ENCODE measurements around the gene DNASE2B. TPM values are rescaled to one million over a fixed set of nuclear protein-coding genes. Genes with fewer than 3 reads are reported as not detected.
A peak's percentile ranks its signal among the peaks of the same experiment; 100 is the strongest.

Gene DNASE2B, protein sequence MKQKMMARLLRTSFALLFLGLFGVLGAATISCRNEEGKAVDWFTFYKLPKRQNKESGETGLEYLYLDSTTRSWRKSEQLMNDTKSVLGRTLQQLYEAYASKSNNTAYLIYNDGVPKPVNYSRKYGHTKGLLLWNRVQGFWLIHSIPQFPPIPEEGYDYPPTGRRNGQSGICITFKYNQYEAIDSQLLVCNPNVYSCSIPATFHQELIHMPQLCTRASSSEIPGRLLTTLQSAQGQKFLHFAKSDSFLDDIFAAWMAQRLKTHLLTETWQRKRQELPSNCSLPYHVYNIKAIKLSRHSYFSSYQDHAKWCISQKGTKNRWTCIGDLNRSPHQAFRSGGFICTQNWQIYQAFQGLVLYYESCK
- not detected in 2 replicates for total RNA-seq

DNA sequence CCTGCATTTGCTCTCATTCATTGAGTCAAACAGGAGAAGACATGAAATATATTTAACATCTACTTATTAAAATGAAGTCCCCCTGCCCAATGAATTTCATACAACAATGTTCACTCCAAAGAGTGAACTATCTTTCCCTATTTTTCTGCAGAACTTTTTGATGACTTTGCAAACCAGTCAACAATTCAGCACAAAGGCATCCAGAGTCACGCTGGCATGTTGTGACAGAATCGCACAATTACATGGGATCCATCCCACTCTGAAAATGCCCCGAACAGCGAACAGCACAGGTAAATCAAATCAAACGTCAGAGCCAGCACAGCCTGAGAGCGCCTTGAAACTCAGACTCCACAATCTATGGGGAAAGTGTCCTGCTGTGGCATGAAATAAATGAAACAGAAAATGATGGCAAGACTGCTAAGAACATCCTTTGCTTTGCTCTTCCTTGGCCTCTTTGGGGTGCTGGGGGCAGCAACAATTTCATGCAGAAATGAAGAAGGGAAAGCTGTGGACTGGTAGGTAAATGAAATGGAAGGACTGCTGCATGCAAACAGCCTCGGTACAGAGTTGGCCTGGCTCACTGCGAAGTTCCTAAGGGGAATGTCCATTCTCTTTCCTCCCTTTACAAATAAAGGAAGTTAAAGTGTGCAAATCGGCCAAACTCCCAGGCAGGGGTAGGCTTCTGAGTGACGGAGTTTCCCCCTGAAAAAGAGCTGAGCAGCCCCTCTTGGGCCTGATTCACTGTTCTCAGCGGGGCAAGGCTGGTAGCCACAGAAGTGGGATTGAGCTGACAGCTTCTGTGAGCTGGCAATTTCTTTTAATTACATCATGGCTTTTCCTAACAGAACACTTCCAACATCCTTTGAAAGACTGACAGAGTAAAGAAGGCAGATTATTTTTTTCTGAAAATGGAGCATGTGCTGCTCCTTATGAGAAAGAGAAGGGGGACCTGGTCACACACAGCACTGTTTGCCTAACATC is at the start of gene DNASE2B:
DNASE2B (plus strand) TSS at position 310 of the 981 bp plus-strand sequence; CDS start at position 391, 81 bp downstream.
- no peak for DNase-seq (ENCODE audit: extremely low read depth, low read depth, low spot score)

DNA sequence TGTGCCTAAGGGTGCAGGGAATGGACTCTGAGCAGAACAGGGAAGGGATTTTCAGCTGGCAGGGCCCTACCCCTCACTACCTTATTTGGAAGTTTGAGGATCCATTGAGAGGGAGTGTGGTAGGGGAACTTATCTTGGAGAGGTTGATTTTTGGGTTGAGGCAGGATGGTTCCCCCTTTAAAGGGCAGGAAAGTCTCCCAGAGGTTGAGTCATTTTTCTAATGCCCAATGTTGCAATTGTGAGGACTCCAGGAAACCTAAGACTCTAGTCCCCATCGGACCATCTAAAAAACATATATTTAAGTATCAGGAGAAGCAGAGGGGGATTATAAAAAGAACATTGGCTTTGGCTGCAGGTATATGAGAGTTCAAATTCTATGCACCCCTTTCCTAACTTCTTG is 49.5 kb upstream of the DNASE2B start:
- no peak for DNase-seq (ENCODE audit: extremely low read depth, low read depth, low spot score)

DNA sequence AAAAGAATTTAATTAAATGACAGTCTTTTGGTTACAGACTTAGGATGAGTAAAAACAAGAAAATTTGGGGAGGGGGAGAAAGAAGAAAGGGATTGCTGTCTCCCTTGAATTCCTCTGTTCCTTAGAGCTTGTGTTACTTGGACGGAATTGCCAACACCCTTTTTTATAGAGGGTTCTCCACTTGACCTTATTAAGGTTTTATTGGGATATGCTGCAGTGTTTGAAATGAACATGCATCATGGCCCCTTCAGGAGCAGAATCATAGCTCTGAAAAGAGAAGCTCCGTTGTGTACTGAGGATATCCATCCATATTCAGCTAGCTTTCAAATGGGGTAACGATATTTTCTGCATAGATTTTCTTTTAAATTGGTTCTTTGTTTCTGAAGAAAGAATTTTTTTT is 48.2 kb upstream of the DNASE2B start:
- no peak for DNase-seq (ENCODE audit: extremely low read depth, low read depth, low spot score)

DNA sequence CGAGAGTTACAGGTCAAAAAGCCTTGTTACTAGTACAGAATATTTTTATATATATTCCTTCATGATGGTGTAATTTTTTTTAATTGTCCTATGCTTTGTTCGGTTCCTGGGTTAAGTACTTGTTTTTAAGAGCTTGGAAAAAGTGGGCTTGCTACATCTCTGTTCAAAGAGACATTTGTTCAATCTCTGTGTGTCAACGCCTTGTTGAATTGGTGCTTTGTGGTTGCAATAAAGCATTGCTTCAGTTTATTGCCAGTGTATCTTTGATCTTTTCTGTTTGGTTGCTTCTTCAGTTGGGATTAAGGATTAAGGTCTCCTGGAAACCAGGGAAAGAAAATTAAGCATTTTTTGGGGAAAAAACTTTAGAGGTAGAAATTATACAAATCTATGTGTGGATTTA is 47.7 kb upstream of the DNASE2B start:
- DNase-seq (ENCODE audit: extremely low read depth, low read depth, low spot score) = no peak

DNA sequence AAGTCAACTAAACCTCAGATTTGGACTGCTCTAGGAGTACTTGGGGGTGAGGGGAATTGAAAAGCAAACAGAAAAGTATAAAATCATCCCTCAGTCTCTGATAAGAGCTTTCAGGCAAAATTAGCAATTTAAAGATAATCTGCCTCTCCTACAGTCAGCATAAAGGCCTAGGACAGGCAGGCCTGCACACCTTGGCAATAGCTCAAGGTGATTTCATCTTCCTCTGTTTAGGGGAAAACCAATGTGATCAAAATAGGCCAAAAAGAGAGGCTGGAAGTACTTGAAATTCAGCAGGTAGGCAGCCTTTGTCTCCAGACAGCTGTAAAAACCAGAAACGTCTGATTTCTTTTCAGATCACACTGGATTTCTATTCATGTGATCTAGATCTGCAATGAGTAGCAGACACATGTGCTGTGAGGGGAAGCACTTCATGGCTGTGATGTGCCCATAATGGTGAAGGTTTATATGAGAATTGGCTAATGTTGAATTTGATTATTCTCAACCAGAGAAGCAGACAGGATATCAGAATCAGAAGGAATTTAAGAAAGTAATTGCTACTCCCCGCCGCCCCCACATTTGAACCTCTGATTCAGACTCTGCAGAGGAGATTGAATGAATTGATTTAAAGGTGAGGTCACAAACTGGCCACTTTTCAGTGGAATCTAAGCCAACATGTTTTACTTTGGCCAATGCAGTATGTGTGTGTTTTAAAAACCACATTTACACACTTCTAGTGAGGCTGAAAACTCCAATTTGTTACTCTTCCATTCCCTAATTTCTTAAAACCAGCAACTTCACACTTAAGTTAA is 45.8 kb upstream of the DNASE2B start:
- no peak for DNase-seq (ENCODE audit: extremely low read depth, low read depth, low spot score)

DNA sequence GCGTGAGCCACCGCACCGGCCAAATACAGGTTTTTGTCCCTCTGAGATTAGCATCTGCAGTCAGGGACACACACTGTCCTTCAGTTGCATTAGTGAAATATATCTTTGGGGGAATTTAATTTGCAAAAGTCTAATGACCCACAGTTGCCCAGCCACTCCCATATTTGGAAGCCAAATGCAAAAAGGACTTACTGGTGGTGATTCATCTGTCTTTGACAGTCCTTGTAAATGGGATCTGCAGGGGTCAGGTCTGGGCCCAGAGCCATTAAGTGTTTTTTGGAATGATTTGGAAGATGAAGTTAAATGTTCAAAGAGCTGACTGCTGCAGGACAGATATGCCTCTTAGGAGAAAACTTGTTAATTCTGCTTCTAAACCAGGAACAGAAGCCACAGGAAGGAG is 44.6 kb upstream of the DNASE2B start:
- no peak for DNase-seq (ENCODE audit: extremely low read depth, low read depth, low spot score)

DNA sequence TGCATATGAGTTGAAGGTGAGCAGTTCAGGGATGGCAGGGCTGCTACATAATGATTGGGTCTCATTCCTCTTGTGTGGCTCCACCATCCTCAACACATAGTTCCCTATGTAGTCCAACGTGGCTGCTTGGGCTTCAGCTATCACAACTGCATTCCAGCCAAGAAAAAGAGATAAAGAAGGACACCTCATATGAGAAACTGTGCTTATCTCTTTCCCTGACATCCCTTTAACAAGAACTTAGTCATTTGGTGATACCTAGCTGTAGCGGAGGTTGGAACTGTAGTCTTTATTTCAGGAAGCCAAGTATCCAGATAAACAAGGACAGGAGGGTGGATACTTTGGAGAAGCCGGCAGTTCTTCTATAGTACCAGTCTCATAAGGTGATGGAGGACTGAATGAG is 42.7 kb upstream of the DNASE2B start:
- no peak for DNase-seq (ENCODE audit: extremely low read depth, low read depth, low spot score)

DNA sequence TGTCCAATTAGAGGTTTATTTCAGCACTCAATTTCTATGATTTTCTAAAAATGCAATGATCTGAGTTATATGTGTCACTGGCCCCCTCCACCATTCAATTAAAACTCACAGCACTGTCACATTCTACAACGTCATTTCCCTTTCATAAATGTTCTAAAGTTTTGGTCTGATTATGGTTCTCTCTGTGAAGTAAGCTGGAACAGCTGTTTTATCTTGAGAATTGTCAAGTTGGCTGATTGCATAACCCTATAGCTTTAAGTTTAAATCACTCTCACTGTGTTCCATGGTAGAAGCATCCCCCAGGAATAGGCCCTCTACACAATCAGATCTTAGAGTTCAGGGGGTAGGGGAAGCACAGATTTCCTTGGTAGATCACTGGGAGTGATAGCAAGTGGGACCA is 41.4 kb upstream of the DNASE2B start:
- DNase-seq (ENCODE audit: extremely low read depth, low read depth, low spot score) = no peak

DNA sequence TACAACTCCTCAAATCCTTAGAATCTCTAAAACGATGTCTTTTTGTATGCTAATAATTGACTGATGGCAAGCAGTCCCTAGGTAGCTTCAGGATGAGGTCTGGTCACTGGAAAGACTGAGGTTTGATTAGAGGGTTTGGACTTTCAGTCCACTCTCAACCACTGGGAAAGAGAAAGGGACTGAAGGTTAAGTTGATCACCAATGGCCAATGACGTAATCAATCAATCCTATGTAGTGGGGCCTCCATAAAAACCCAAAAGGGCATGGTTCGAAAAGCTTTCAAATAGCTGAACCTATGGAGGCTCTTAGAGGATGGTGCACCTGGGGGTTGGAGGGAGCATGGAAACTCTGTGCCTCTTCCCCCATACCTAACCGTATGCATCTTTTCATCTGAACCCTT is 39.6 kb upstream of the DNASE2B start:
- no peak for DNase-seq (ENCODE audit: extremely low read depth, low read depth, low spot score)

DNA sequence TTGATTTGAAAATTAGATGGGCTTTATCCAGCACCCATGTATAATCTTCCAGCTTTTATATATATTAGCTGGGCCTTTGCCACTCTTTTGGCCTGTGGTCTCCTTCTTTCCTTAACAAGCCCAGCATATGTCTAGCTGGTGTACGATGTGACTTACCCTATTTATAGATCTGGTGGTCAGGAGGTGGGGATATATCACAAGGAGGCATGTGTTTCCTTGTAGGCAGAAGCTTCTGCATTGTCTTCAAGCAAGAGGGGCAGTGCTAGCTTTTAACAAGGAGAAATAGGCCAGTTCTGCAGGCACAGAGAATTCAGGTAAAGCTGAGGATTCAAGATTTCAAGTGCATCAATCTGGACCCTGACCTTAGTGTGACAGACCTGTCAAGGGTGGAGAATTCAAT is 38.0 kb upstream of the DNASE2B start:
- no peak for DNase-seq (ENCODE audit: extremely low read depth, low read depth, low spot score)

DNA sequence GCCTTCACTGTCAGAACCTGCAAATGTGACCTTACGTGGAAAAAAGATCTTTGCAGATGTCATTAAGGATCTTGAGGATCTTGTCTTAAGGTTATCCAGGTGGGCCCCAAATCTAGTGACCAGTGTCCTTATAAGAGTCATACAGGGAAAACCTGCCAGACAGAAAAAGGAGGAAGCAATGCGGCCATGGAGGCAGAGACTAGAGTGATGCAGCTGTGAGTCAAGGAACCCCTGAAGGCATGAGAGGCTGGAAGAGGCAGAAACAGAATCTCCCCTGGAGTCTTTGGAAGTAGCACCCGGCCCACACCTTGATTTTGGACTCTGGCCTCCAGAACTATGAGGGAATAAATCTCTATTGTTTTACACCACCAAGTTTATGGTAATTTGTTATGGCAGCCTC is 36.5 kb upstream of the DNASE2B start:
- DNase-seq (ENCODE audit: extremely low read depth, low read depth, low spot score) = no peak

DNA sequence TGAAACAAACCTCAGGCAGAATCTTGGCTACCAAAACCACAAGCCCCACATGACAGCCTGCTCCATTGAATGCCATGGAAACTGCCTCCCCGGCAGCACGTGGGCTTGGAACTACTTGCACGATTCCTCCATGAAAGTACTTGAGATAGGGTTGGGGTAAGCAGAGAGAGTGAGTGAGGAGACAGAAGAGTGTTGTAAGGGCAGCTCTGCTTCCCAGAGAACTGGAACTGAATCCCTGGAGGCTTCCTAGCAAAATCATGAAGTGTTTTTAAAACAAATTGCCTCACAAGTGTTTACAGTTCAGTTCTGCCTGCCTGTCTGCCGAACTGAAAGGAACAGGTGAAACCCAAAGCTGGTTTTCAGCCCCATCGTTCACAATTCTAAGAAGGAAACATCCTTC is 35.3 kb upstream of the DNASE2B start:
- no peak for DNase-seq (ENCODE audit: extremely low read depth, low read depth, low spot score)

DNA sequence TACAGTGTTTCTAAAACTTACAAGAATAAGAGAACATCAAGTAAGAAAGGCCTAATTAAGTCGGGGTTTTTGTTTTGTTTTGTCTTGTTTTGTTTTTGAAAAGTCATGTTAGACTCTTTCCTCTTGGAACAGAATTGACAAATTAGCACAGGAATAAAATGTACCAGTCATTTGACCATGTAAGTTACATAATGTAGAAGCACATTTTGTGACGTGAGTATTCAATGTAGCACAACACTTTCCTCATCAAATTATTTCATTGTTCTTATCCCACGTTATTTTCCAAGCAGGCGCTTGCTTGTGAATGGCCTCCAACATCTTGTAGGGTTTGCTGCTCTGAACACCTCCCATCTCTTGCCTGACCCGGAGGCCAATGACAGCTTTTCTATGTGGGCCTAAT is 34.7 kb upstream of the DNASE2B start:
- no peak for DNase-seq (ENCODE audit: extremely low read depth, low read depth, low spot score)

DNA sequence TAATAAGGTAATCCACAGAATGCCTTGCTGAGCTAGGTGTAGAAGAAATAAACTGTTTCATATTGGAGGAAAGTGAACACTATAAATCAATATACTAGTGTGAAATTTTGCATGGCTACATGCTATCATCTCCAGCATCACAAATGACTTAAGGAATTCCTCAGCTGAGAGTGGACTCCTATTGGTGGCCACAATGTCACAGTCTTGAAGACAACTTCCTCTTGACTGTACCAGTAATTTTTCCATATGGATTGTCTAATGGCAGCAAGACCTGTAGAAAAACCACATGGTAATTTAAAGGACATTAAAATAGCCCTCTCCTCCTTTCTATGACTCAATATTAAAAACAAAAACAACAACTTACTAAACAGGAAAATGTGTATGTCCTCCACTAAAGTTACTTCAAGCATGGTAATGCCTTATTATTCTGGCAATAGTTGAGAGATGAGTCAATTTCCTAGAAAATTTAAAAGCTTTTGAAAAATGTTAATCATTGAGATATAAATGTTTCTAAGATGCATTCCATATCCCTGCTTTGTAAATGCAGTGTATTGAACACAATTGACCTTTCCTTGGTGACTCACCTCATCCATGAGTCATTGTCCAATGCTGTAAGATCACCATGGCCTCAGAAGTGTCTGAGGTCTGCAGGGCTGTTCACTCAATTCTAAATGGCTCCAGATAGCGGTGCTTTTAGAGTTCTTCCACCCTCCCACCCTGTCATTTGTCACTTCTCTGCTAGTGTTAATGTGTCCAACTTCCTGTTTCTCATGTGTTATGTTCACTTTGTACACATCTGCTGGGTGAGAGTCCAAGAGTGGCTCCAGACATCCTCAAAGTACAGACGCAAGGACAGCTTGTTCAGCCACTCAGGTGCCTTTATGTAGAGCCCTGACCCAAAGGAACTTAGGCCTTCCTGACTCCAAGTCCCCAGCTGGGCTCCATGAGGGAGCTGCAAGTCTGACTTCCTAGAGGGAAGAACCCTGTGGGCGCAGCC is 32.8 kb upstream of the DNASE2B start:
- peak; percentile 97 for DNase-seq (ENCODE audit: extremely low read depth, low read depth, low spot score)

DNA sequence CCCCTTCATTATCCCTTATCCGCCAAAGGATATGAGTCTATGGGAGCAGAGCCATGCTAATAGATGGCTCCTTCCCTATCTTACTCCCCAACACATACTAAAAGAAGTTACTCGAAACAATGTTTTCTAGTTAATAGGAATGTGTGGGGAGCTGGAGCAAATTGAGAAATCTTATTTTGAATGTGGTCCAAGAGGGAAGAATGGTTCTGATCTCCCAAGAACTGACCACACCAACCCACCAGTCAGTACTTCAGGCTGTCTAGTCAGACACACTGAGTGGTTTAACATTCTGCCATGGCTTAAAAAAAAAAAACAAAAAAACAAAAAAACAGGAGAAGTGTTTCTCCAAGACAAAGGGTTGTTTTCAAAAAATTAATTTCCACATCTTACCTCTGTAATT is 31.5 kb upstream of the DNASE2B start:
- DNase-seq (ENCODE audit: extremely low read depth, low read depth, low spot score) = no peak

DNA sequence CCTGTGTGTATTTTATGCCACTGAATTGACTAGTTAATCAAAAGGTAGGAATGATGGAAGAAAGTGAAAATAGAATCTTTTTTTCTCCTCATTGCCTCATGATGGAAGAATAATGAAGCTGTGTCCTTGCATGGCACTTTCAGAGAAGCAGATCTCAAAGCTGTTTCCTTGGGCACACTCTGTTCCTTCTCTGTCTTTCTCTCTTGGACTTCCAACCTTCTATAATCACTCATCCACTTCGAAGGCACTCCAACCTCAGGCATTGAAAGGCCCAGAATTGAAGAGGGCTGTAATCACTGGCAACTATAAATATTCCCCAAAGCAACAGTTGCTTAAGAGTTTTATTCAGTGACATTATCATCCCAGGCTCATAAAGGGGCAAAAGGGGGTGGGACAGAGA is 31.1 kb upstream of the DNASE2B start:
- no peak for DNase-seq (ENCODE audit: extremely low read depth, low read depth, low spot score)

DNA sequence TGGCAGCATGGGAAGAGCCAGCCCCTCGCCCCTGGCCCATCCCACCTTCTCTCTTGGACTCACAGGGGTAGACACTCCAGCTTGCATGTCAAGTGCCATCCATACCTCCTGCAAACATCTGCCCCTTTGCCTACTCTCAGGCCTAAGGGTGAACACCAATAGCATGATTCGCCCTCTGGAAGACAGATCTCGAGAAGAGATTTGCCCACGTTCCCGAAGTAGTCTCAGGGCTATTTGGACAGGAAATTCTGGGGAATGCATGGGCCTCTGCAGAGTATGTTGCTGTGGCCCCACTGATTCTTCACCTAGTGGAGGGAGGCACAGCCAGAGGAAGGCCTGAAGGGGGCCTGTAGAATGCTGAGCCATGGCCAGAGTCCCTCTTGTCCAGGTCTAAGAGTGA is 29.8 kb upstream of the DNASE2B start:
- DNase-seq (ENCODE audit: extremely low read depth, low read depth, low spot score) = no peak

DNA sequence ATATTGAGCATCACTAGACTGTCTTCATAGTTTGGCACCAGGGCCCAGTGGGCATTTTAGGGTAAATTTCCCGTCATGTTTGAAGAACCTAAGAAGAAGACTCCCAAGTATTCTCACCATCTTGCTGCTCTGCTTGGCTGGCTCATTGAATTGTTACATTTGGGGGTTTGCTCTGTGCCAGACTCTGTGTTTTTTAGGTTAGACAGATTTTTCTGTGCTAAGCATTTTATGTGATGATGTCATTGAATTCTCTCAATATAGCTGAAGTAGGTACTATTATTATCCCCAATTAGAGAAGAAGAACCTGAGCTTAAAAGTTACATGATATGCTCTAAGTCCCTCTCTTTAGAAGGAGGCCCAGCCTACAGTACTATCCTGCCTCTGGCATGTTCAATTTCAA is 28.0 kb upstream of the DNASE2B start:
- no peak for DNase-seq (ENCODE audit: extremely low read depth, low read depth, low spot score)

DNA sequence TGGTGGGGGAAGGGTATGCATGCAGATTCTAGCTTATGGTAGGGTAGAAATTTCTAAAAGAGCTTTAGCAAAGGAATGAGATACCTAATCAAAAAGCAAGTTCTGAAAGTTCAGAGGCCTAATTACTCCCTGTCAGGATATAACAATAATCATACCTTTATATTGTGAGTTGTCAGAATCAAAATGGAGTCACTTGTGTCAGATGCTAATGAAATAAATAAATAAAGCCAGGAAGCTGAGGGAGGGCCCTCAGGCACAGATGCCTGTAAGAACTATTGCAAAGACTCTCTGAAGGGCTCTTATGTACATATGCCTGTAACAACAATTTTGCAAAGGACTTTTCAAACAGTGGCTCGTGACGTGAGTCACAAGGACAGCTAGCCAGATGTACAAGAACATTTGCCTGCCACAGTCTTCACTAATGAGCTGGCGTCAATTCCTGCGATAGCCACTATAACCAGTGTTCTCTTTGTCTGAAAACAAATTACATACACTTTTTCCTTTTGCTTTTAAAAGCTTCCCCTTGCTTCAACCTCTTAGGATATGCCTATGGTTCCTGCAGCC is 27.4 kb upstream of the DNASE2B start:
- DNase-seq (ENCODE audit: extremely low read depth, low read depth, low spot score) = no peak
